Endothelial cell (in vitro differentiated cells): ENCODE measurements around the gene ZNF831. TPM values are rescaled to one million over a fixed set of nuclear protein-coding genes. Genes with fewer than 3 reads are reported as not detected.

Experiments used
- DNase-seq: peaks from one replicate; pipeline ENCODE4 v3.0.0; 2021; ENCODE audit warnings: low spot score
- H3K27ac Mint-ChIP-seq: one replicate; pipeline ENCODE4 v1.8.0; 2021; ENCODE audit warnings: mixed read lengths, inconsistent platforms; ENCODE audit not compliant: unreplicated experiment
- H3K27me3 Mint-ChIP-seq: one replicate; pipeline ENCODE4 v1.8.0; 2021; ENCODE audit warnings: mild to moderate bottlenecking, moderate library complexity, mixed read lengths, inconsistent platforms; ENCODE audit not compliant: unreplicated experiment
- H3K36me3 Mint-ChIP-seq: one replicate; pipeline ENCODE4 v1.8.0; 2021; ENCODE audit warnings: mild to moderate bottlenecking, low read depth, mixed read lengths, inconsistent platforms; ENCODE audit not compliant: unreplicated experiment
- H3K4me1 Mint-ChIP-seq: one replicate; pipeline ENCODE4 v1.8.0; 2021; ENCODE audit warnings: mild to moderate bottlenecking, mixed read lengths, inconsistent platforms; ENCODE audit not compliant: unreplicated experiment
- H3K4me3 Mint-ChIP-seq: one replicate; pipeline ENCODE4 v1.8.0; 2021; ENCODE audit warnings: mild to moderate bottlenecking, mixed read lengths, inconsistent platforms; ENCODE audit not compliant: unreplicated experiment
- H3K9me3 Mint-ChIP-seq: one replicate; pipeline ENCODE4 v1.8.0; 2021; ENCODE audit warnings: mixed read lengths, inconsistent platforms; ENCODE audit not compliant: unreplicated experiment
- CTCF ChIP-seq: fragments of 200-600 bp; sonication (generic); IDR thresholded peaks from one replicate; pipeline ENCODE4 v1.5.0; 2021; ENCODE audit warnings: antibody characterized with exemption; ENCODE audit not compliant: unreplicated experiment
- total RNA-seq: library from RNA; stranded (reverse); fragmentation: NEBNext Ultra II Directional; extraction: Animal tissue kit (Norgen Biotek cat#: 25700); gene quantifications from one replicate; pipeline ENCODE4 v1.2.1, GENCODE V29; 2021; ENCODE audit not compliant: unreplicated experiment

ZNF831 gene
- total RNA-seq, 1 donor from 2014 or later, result 0.56 TPM

GRCh38 chr20:59184880-59185447, 21.3 kb downstream of the ZNF831 start:
- DNase-seq, result no peak
- no peaks in the 10 kb centered on the region for H3K36me3 Mint-ChIP-seq
- H3K27me3 Mint-ChIP-seq, result peaks cover 3% of the 10 kb centered on the region
- no peaks in the 10 kb centered on the region for H3K9me3 Mint-ChIP-seq
- H3K4me1 Mint-ChIP-seq, result peaks cover 2% of the 10 kb centered on the region
- no peak for TF ChIP-seq CTCF
- H3K27ac Mint-ChIP-seq, result no peak overlapping the region
- H3K4me3 Mint-ChIP-seq, result no peak overlapping the region

GRCh38 chr20:59185809-59186208, 22.2 kb downstream of the ZNF831 start:
- Mint-ChIP-seq H3K36me3 (no peaks in the 10 kb centered on the region), H3K9me3 (no peaks in the 10 kb centered on the region), H3K4me3 (no peak overlapping the region), H3K27ac (no peak overlapping the region), H3K4me1 (peaks cover 3% of the 10 kb centered on the region), H3K27me3 (peaks cover 5% of the 10 kb centered on the region)
- no peak for DNase-seq
- TF ChIP-seq CTCF, result no peak

- Mint-ChIP-seq H3K9me3 (no peaks in the 10 kb centered on the region), H3K4me3 (no peak overlapping the region), H3K4me1 (peaks cover 3% of the 10 kb centered on the region), H3K27me3 (peaks cover 9% of the 10 kb centered on the region), H3K27ac (peak overlapping the region; percentile 82), H3K36me3 (no peaks in the 10 kb centered on the region)
- TF ChIP-seq CTCF, result no peak
- DNase-seq, result no peak
These were observed 26.8 kb downstream of the ZNF831 start for GRCh38 chr20:59190466-59190865.

GRCh38 chr20:59191036-59191755, 27.6 kb downstream of the ZNF831 start:
- Mint-ChIP-seq H3K9me3 (no peaks in the 10 kb centered on the region), H3K4me3 (no peak overlapping the region), H3K27me3 (peaks cover 9% of the 10 kb centered on the region), H3K4me1 (peaks cover 3% of the 10 kb centered on the region), H3K36me3 (no peaks in the 10 kb centered on the region), H3K27ac (no peak overlapping the region)
- no peak for DNase-seq
- no peak for TF ChIP-seq CTCF

- no peak overlapping the region for H3K4me3 Mint-ChIP-seq
- DNase-seq, result no peak
- H3K27me3 Mint-ChIP-seq, result peaks cover 9% of the 10 kb centered on the region
- H3K36me3 Mint-ChIP-seq, result no peaks in the 10 kb centered on the region
- H3K27ac Mint-ChIP-seq, result no peak overlapping the region
- no peaks in the 10 kb centered on the region for H3K9me3 Mint-ChIP-seq
- peaks cover 3% of the 10 kb centered on the region for H3K4me1 Mint-ChIP-seq
- no peak for TF ChIP-seq CTCF
These were observed 28.3 kb downstream of the ZNF831 start for GRCh38 chr20:59191756-59192532.
